ENCODE data around the gene BCL2L15.

DNA sequence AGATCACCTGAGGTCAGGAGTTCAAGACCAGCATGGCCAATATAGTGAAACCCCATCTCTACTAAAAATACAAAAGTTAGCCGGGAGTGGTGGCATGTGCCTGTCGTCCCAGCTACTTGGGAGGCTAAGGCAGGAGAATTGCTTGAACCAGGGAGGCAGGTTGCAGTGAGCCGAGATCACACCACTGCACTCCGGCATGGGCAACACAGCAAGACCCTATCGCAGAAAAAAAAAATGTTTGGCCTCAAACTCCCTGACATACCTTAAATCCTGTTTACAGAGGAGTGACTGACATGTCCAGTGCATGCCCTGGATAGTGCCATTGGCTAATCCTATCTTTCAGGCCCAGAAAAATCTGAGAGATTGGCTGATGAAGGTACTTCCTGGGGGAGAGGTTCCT, 29.6 kb upstream of the BCL2L15 start:
- no peak for TF ChIP-seq POLR2A (IDR thresholded peaks at IDR 0.05)
- TF ChIP-seq, protein P1, sequence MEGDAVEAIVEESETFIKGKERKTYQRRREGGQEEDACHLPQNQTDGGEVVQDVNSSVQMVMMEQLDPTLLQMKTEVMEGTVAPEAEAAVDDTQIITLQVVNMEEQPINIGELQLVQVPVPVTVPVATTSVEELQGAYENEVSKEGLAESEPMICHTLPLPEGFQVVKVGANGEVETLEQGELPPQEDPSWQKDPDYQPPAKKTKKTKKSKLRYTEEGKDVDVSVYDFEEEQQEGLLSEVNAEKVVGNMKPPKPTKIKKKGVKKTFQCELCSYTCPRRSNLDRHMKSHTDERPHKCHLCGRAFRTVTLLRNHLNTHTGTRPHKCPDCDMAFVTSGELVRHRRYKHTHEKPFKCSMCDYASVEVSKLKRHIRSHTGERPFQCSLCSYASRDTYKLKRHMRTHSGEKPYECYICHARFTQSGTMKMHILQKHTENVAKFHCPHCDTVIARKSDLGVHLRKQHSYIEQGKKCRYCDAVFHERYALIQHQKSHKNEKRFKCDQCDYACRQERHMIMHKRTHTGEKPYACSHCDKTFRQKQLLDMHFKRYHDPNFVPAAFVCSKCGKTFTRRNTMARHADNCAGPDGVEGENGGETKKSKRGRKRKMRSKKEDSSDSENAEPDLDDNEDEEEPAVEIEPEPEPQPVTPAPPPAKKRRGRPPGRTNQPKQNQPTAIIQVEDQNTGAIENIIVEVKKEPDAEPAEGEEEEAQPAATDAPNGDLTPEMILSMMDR (IDR thresholded peaks at IDR 0.05) = no peak
